Muscle of leg (tissue), 11 donors: ENCODE data around the gene CLN5. TPM values are rescaled to one million over a fixed set of nuclear protein-coding genes. Genes with fewer than 3 reads are reported as not detected.
A peak's percentile ranks its signal among the peaks of the same experiment; 100 is the strongest.
"Not testable (repeated sequence)": the region's sequence is repeated elsewhere in the genome, so short reads cannot be mapped to it uniquely, and the experiment has no call there.

Source experiments
- DNase-seq: peaks from one replicate; pipeline ENCODE4 v3.0.0; 2013
- H3K27ac ChIP-seq: one replicate; pipeline ENCODE4 v1.5.1; 2013; ENCODE audit warnings: mild to moderate bottlenecking, low read length, control low read depth
- H3K27me3 ChIP-seq: one replicate; pipeline ENCODE4 v1.6.1; 2013; ENCODE audit warnings: low read length; ENCODE audit not compliant: control insufficient read depth, insufficient read depth
- H3K36me3 ChIP-seq: one replicate; pipeline ENCODE4 v1.6.1; 2013; ENCODE audit warnings: low read length; ENCODE audit not compliant: control insufficient read depth, insufficient read depth
- H3K4me1 ChIP-seq: one replicate; pipeline ENCODE4 v1.6.1; 2013; ENCODE audit warnings: low read length; ENCODE audit not compliant: control insufficient read depth, insufficient read depth
- H3K4me3 ChIP-seq: one replicate; pipeline ENCODE4 v1.5.1; 2013; ENCODE audit warnings: low read length, control low read depth
- H3K9me3 ChIP-seq: replicated peaks from 2 replicates; pipeline ENCODE4 v1.6.1; 2013; ENCODE audit warnings: low read depth, low read length; ENCODE audit not compliant: control insufficient read depth
- WGBS: methylation state at CpG from one replicate; pipeline ENCODE4 v1.1.5; 2013; ENCODE audit warnings: missing lambda C conversion rate; ENCODE audit not compliant: insufficient coverage; 5-methylcytosine and 5-hydroxymethylcytosine counted together
- polyA plus RNA-seq, 8 donors: library from polyadenylated mRNA; unstranded; fragments of 120-200 nt; gene quantifications; one replicate each; pipeline versions ENCODE4 v1.2.1 to v1.2.3, GENCODE V29; 2013; ENCODE audit warnings: inconsistent platforms in 1 of 8, low replicate concordance in 1 of 8; ENCODE audit not compliant: insufficient read length in 8 of 8, insufficient read depth in 1 of 8
- total RNA-seq: library from RNA; stranded (reverse); fragments of 120-200 nt; gene quantifications from one replicate; pipeline ENCODE4 v1.2.4, GENCODE V29; 2013

The CLN5 gene
- total and polyA plus RNA-seq, 9 donors: 13.3 to 21.8 (median 16.9) TPM

DNA sequence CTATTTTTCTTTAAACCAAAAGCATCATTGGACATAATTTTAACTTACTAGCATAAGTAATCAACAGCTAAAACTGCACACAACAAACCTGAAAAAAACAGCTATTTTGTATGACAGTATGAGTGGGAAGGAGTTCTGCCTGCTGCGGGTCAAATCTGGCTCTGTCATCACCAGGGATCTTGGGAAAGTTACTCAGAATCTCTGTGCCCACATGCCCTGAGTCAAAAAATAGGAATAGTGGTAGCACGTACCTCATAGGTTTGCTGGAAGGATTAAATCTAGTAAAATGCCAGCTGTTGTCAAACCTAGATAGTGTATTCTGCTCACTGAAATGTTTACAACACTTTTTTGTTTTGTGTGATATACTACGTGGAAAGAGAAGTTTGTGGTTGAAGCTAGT, 1.1 kb downstream of the CLN5 start:
- 13% methylated on average over 1 of the region's 3 CpGs for WGBS
- DNase-seq: no peak
- Histone ChIP-seq H3K27me3 (no peaks in the 10 kb centered on the region), H3K4me3 (peak overlapping the region; percentile 85), H3K27ac (peak overlapping the region; percentile 91), H3K4me1 (peaks cover 11% of the 10 kb centered on the region), H3K9me3 (no peaks in the 10 kb centered on the region), H3K36me3 (peaks cover 4% of the 10 kb centered on the region)

DNA sequence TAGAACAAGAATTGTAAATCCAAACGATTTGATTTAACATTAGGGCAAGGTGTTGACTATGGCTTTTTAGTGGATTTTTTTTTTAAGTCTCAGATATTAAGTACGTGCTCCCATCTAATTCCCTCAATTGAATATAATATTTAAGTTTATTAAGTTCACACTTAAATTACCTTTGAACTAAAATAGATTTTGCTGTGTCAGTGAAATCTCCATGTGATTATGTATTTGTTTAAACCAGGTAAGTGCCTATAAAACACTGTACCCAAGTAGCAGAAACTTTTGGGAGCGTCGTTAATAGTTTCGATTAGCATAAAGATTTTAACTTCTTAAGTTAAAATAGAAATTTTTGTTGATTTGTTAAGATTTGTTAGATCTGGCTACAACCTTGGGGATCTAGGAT, 1.6 kb downstream of the CLN5 start:
- H3K27me3 ChIP-seq: no peaks in the 10 kb centered on the region
- H3K9me3 ChIP-seq: no peaks in the 10 kb centered on the region
- DNase-seq: no peak
- H3K4me3 ChIP-seq: no peak overlapping the region
- peaks cover 11% of the 10 kb centered on the region for H3K4me1 ChIP-seq
- no CpG with 5 or more reads among the region's 5 CpGs for WGBS
- H3K27ac ChIP-seq: no peak overlapping the region
- H3K36me3 ChIP-seq: peaks cover 4% of the 10 kb centered on the region

DNA sequence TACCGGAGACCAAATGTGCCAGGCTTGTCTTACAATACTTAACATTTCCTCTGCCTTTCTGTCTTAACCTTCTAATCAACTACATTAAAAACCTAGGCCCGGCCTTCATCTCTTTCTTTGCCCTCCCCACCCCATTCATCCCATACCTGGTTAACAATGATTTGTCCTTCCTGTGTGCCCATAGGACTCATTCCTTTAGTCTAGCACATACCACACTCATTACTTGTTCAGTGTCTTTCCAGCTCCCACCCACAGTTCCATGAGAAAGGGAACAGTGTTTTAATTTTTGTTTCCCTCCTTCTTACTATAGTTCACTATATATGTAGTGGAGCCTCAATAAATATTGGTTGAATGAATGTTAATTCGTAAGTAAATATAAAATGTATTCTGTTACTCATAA, 2.4 kb downstream of the CLN5 start:
- Histone ChIP-seq H3K4me3 (no peak overlapping the region), H3K9me3 (no peaks in the 10 kb centered on the region), H3K4me1 (peaks cover 11% of the 10 kb centered on the region), H3K27me3 (no peaks in the 10 kb centered on the region), H3K27ac (no peak overlapping the region), H3K36me3 (peaks cover 7% of the 10 kb centered on the region)
- no peak for DNase-seq
- WGBS: 88% methylated on average over 2 of the region's 3 CpGs

DNA sequence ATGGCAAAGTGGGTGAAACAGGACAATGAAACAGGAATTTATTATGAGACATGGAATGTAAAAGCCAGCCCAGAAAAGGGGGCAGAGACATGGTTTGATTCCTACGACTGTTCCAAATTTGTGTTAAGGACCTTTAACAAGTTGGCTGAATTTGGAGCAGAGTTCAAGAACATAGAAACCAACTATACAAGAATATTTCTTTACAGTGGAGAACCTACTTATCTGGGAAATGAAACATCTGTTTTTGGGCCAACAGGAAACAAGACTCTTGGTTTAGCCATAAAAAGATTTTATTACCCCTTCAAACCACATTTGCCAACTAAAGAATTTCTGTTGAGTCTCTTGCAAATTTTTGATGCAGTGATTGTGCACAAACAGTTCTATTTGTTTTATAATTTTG, 8.6 kb downstream of the CLN5 start:
- DNase-seq: no peak
- no peak overlapping the region for H3K4me3 ChIP-seq
- no CpG with 5 or more reads among the region's 1 CpG for WGBS
- no peaks in the 10 kb centered on the region for H3K4me1 ChIP-seq
- no peaks in the 10 kb centered on the region for H3K27me3 ChIP-seq
- no peaks in the 10 kb centered on the region for H3K9me3 ChIP-seq
- H3K36me3 ChIP-seq: peaks cover 21% of the 10 kb centered on the region
- H3K27ac ChIP-seq: no peak overlapping the region

DNA sequence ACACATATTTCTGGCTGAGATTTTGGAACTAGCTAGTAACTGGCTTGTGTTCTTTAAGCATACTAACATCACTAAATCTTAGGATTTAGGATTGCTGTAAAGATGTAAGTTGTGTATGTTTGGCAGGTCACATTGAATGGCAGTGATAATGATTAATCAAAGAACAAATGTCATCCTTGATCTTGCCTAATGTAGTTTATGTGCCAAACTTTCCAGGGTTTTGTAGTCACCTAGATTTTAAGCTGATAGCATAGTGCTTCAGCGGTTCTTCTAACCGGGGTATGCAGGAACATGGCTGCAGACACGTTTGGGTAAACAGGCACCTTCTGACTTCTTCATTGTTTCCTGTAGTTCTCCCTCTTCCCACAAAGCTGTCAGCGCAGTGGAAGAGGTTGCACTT, 9.7 kb downstream of the CLN5 start:
- no peak for DNase-seq
- Histone ChIP-seq H3K4me1 (no peaks in the 10 kb centered on the region), H3K9me3 (no peaks in the 10 kb centered on the region), H3K36me3 (peaks cover 18% of the 10 kb centered on the region), H3K4me3 (no peak overlapping the region), H3K27ac (no peak overlapping the region), H3K27me3 (no peaks in the 10 kb centered on the region)
- whole genome bisulfite sequencing: 45% methylated on average over 2 of the region's 4 CpGs

DNA sequence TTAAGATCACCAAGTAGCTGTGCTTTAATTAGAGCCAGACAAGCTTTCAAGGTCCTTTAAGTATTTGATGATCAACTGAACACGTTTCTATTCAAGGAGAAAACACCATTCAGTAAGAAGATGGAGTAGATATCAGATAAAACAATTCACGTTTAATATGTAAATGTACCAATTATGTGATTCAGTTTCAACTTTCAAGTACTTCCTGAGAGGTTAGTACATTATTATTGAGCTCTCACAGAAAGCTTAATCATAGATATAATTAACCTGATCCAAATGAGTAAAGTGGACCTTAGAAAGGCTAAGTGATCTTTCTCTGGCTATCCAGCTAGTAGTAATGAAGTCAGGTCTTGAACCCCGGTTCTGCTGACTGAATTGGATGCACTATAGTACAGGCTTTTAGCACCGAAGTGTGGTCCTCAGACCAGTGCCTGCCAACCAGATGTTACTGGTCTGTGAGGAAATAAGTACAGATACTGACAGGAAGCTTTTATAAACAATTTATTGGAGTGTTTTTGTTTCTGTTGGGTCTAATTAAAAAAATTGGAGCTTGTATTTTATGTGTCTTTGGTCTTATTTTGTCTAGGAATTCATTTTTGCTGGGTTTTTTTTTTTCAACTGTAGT, 10.2 kb downstream of the CLN5 start:
- H3K27ac ChIP-seq: no peak overlapping the region
- no peak overlapping the region for H3K4me3 ChIP-seq
- peaks cover 20% of the 10 kb centered on the region for H3K36me3 ChIP-seq
- no peaks in the 10 kb centered on the region for H3K27me3 ChIP-seq
- WGBS: 56% methylated on average over 2 of the region's 4 CpGs
- H3K4me1 ChIP-seq: no peaks in the 10 kb centered on the region
- H3K9me3 ChIP-seq: no peaks in the 10 kb centered on the region
- DNase-seq: no peak

DNA sequence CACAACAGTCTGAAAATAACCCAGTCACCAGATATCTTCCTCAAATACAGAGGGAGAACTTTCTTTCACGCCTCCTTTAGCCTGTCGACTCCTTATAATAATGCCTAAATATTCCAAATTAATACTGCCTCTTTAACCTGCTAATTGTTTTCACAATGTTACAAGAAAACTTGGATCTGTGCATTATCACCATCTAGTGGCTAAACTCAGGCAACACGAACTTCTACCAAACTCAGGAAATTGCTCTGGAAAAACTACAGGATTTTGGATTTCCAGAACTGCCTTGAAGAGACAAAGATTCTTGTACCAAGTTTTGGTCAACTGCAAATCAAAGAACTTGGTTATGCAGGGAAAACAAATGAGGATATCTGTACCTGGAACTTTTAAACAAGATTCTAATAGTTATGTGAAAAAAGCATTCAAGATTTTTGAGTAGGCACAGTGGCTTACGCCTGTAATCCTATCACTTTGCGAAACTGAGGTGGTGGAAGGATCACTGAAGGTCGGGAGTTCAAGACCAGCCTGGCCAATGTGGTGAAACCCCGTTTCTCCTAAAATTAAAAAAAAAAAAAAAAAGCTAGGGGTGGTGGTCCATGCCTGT, 10.8 kb downstream of the CLN5 start:
- no peaks in the 10 kb centered on the region for H3K9me3 ChIP-seq
- H3K36me3 ChIP-seq: peaks cover 25% of the 10 kb centered on the region
- H3K27me3 ChIP-seq: no peaks in the 10 kb centered on the region
- no peak overlapping the region for H3K4me3 ChIP-seq
- H3K27ac ChIP-seq: no peak overlapping the region
- no peaks in the 10 kb centered on the region for H3K4me1 ChIP-seq
- 68% methylated on average over 4 of the region's 7 CpGs for WGBS
- DNase-seq: peak; percentile 53

DNA sequence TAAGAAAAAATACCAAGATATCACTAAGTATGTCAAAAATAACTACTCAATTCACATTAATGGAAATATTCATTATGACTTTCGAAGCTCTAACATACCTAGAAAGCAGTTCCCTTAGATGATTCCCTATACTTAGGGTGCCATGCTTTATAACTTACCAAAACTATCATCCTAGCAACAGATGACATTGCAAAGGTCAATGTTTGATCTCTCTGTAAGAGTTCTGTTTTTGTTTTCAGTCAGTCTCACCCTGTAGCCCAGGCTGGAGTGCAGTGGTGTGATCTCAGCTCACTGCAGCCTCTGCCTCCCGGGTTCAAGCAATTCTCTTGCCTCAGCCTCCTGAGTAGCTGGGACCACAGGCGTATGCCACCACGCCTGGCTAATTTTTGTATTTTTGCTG, 16.5 kb downstream of the CLN5 start:
- not testable (repeated sequence) for DNase-seq, H3K4me1 ChIP-seq, H3K27me3 ChIP-seq, H3K9me3 ChIP-seq, H3K27ac ChIP-seq, H3K4me3 ChIP-seq
- peaks cover 34% of the 10 kb centered on the region for H3K36me3 ChIP-seq
- no CpG with 5 or more reads among the region's 4 CpGs for WGBS

DNA sequence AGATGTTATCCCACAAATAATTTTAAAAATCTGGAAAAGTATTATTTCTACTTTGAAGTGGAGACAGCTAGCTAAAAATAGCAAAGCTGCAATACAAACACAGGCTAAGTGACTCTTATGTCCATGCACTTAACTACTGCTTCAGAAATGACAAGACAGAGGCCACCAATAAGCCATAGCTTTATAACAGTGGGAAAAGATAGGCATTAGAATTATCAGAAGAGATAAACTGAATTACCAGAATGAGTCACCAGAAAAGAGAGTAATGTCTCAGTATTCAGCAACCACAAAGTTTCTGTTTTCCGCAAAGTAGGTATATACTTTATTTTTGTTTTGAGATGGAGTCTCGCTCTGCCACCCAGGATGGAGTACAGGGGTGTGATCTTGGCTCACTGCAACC, 17.1 kb downstream of the CLN5 start:
- no peak for DNase-seq
- no CpG with 5 or more reads among the region's 2 CpGs for WGBS
- Histone ChIP-seq H3K36me3 (peaks cover 40% of the 10 kb centered on the region), H3K4me3 (no peak overlapping the region), H3K27ac (no peak overlapping the region), H3K9me3 (no peaks in the 10 kb centered on the region), H3K27me3 (no peaks in the 10 kb centered on the region), H3K4me1 (no peaks in the 10 kb centered on the region)

DNA sequence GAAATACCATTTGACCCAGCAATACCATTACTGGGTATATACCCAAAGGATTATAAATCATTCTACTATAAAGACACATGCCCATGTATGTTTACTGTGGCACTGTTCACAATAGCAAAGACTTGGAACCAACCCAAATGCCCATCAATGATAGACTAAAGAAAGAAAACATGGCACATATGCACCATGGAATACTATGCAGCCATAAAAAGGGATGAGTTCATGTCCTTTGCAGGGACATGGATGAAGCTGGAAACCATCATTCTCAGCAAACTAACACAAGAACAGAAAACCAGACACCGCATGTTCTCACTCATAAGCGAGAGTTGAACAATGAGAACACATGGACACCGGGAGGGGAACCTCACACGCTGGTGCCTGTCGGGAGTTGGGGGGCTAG, 17.8 kb downstream of the CLN5 start:
- no CpG with 5 or more reads among the region's 5 CpGs for WGBS
- H3K4me1 ChIP-seq, H3K27me3 ChIP-seq: not testable (repeated sequence)

More for the DNA sequence above, 17.8 kb downstream of the CLN5 start:
- DNase-seq, H3K4me3 ChIP-seq, H3K27ac ChIP-seq, H3K9me3 ChIP-seq: not testable (repeated sequence)
- peaks cover 46% of the 10 kb centered on the region for H3K36me3 ChIP-seq
